ENCODE measurements around the gene COQ8A.

DNA sequence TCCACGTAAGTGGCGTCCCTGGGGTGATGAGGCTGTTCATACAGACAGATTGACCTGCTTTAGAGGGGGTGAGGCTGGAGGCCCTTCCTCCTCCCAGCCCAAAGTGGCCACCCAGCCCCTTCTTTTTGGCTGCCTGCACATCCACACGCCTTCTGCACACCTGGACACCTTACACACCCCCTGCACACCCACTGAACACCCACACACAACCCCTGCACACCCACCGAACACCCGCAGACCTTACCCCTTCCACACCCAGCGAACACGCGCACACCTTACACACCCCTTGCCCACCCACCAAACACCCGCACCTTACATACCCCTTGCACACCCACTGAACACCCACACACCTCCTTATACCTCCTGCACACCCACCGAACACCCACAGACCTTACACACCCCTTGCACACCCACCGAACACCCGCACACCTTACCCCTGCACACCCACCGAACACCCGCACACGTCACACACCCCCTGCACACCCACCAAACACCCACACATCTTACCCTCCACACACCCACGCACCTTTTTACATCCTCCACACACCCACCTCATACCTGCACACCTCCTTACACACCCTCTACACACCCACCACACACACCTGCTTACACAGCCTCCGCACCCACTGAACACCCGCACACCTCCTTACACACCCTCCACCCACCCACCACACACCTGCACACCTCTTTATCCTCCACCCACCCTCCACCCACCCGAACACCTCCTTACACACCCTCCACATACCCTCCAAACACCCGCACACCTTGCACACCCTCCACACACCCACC, 37.7 kb downstream of the COQ8A start:
- TF ChIP-seq, protein P1, sequence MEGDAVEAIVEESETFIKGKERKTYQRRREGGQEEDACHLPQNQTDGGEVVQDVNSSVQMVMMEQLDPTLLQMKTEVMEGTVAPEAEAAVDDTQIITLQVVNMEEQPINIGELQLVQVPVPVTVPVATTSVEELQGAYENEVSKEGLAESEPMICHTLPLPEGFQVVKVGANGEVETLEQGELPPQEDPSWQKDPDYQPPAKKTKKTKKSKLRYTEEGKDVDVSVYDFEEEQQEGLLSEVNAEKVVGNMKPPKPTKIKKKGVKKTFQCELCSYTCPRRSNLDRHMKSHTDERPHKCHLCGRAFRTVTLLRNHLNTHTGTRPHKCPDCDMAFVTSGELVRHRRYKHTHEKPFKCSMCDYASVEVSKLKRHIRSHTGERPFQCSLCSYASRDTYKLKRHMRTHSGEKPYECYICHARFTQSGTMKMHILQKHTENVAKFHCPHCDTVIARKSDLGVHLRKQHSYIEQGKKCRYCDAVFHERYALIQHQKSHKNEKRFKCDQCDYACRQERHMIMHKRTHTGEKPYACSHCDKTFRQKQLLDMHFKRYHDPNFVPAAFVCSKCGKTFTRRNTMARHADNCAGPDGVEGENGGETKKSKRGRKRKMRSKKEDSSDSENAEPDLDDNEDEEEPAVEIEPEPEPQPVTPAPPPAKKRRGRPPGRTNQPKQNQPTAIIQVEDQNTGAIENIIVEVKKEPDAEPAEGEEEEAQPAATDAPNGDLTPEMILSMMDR (IDR thresholded peaks at IDR 0.05), result no peak
- TF ChIP-seq POLR2A (IDR thresholded peaks at IDR 0.05), result no peak
